Measurements from ENCODE around the gene L3MBTL4. TPM values are rescaled to one million over a fixed set of nuclear protein-coding genes. Genes with fewer than 3 reads are reported as not detected.

The L3MBTL4 gene
- total and polyA plus RNA-seq, 7 experiments from 2014 or later: 0.05 to 7.6 (median 0.49) TPM

GRCh38 chr18:6333981-6334380 lies 80.7 kb downstream of the L3MBTL4 start:
- ChIA-PET CTCF (no interaction called here), POLR2A (no interaction called here)
- H3K27ac ChIP-seq (ENCODE audit: low read depth, low read length): no peak overlapping the region
- H3K4me1 Mint-ChIP-seq: no peaks in the 10 kb centered on the region
- peaks cover 0 to 31% (median 4%) of the 10 kb centered on the region in 11 donors for H3K9me3 Mint-ChIP-seq
- no peak overlapping the region for H3K4me3 ChIP-seq (ENCODE audit: low read length)
- ATAC-seq: no peak
- H3K36me3 ChIP-seq (ENCODE audit: control insufficient read depth in 2 of 3, insufficient read depth in 3 of 3, low read length in 3 of 3): no peaks in the 10 kb centered on the region
- H3K27me3 ChIP-seq (ENCODE audit: control insufficient read depth in 2 of 2, insufficient read depth in 2 of 2, low read length in 2 of 2): peaks cover 0 to 4% of the 10 kb centered on the region in 2 donors
- no peaks in the 10 kb centered on the region for H3K4me1 ChIP-seq (ENCODE audit: control insufficient read depth in 2 of 2, insufficient read depth in 2 of 2, low read length in 2 of 2)
- no peaks in the 10 kb centered on the region for H3K9me3 ChIP-seq (ENCODE audit: control insufficient read depth in 2 of 3, low read length in 3 of 3)
- DNase-seq: no peak
- H3K27ac Mint-ChIP-seq: no peak overlapping the region
- no peaks in the 10 kb centered on the region for H3K27me3 Mint-ChIP-seq
- intact Hi-C loops (cut with micrococcal nuclease): no loop called here
- H3K4me3 Mint-ChIP-seq: no peak overlapping the region
- no peaks in the 10 kb centered on the region for H3K36me3 Mint-ChIP-seq

GRCh38 chr18:6331872-6332271 lies 82.8 kb downstream of the L3MBTL4 start:
- H3K27ac Mint-ChIP-seq: no peak overlapping the region
- H3K36me3 Mint-ChIP-seq: no peaks in the 10 kb centered on the region
- POLR2A ChIA-PET: no interaction called here
- H3K4me1 Mint-ChIP-seq: no peaks in the 10 kb centered on the region
- H3K27me3 Mint-ChIP-seq: no peaks in the 10 kb centered on the region
- Histone ChIP-seq H3K4me3 (ENCODE audit: low read length) (no peak overlapping the region), H3K27me3 (ENCODE audit: control insufficient read depth in 2 of 2, insufficient read depth in 2 of 2, low read length in 2 of 2) (no peaks in the 10 kb centered on the region), H3K9me3 (ENCODE audit: control insufficient read depth in 2 of 3, low read length in 3 of 3) (no peaks in the 10 kb centered on the region), H3K36me3 (ENCODE audit: control insufficient read depth in 2 of 3, insufficient read depth in 3 of 3, low read length in 3 of 3) (no peaks in the 10 kb centered on the region), H3K27ac (ENCODE audit: low read depth, low read length) (no peak overlapping the region), H3K4me1 (ENCODE audit: control insufficient read depth in 2 of 2, insufficient read depth in 2 of 2, low read length in 2 of 2) (no peaks in the 10 kb centered on the region)
- intact Hi-C loops (cut with micrococcal nuclease): no loop called here
- H3K4me3 Mint-ChIP-seq: no peak overlapping the region
- ATAC-seq: no peak
- CTCF ChIA-PET: no interaction called here
- H3K9me3 Mint-ChIP-seq: peaks cover 0 to 17% (median 1%) of the 10 kb centered on the region in 11 donors
- DNase-seq: no peak

- no peak for ATAC-seq
- POLR2A ChIA-PET: no interaction called here
Observed at GRCh38 chr18:6330786-6331185, 83.9 kb downstream of the L3MBTL4 start.

DNA sequence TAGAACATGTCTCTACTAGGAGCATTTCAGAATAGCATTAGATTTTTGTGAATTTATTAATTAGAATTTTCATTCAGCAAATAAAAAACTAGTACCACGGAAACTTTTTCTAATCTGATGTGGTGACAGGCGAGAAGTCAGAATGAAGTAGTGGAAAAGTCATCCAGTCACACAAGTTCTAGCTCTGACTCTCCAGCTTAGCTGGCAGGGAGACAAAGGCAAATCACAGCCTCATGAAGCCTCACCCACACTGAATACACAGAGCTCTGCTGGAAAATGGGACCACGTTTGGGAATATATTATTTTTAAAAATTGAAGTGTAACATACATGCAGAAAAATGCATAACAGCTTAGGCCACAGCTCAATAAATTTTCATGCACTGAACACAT lies 86.1 kb downstream of the L3MBTL4 start:
- Histone ChIP-seq H3K9me3 (ENCODE audit: control insufficient read depth in 2 of 3, low read length in 3 of 3) (peaks cover 0 to 6% (median 0%) of the 10 kb centered on the region in 3 experiments), H3K4me1 (ENCODE audit: control insufficient read depth in 2 of 2, insufficient read depth in 2 of 2, low read length in 2 of 2) (no peaks in the 10 kb centered on the region), H3K27me3 (ENCODE audit: control insufficient read depth in 2 of 2, insufficient read depth in 2 of 2, low read length in 2 of 2) (no peaks in the 10 kb centered on the region), H3K36me3 (ENCODE audit: control insufficient read depth in 2 of 3, insufficient read depth in 3 of 3, low read length in 3 of 3) (no peaks in the 10 kb centered on the region), H3K4me3 (ENCODE audit: low read length) (no peak overlapping the region), H3K27ac (ENCODE audit: low read depth, low read length) (no peak overlapping the region)
- POLR2A ChIA-PET: no interaction called here
- Mint-ChIP-seq H3K27ac (no peak overlapping the region), H3K36me3 (peaks cover 0 to under 1% (median 0%) of the 10 kb centered on the region in 5 donors), H3K4me1 (no peaks in the 10 kb centered on the region), H3K9me3 (peaks cover 0 to 17% (median 3%) of the 10 kb centered on the region in 11 donors), H3K27me3 (no peaks in the 10 kb centered on the region), H3K4me3 (no peak overlapping the region)
- DNase-seq (no peak), ATAC-seq (no peak)
- CTCF ChIA-PET: no interaction called here
- intact Hi-C loops (cut with micrococcal nuclease): no loop called here

More at GRCh38 chr18:6330786-6331185, 83.9 kb downstream of the L3MBTL4 start:
- H3K4me3 Mint-ChIP-seq: no peak overlapping the region
- peaks cover 0 to 11% (median 3%) of the 10 kb centered on the region in 11 donors for H3K9me3 Mint-ChIP-seq
- CTCF ChIA-PET: no interaction called here
- no peaks in the 10 kb centered on the region for H3K4me1 Mint-ChIP-seq
- intact Hi-C loops (cut with micrococcal nuclease): no loop called here
- no peaks in the 10 kb centered on the region for H3K27me3 ChIP-seq (ENCODE audit: control insufficient read depth in 2 of 2, insufficient read depth in 2 of 2, low read length in 2 of 2)
- H3K36me3 Mint-ChIP-seq: no peaks in the 10 kb centered on the region
- no peaks in the 10 kb centered on the region for H3K36me3 ChIP-seq (ENCODE audit: control insufficient read depth in 2 of 3, insufficient read depth in 3 of 3, low read length in 3 of 3)
- H3K27ac Mint-ChIP-seq: no peak overlapping the region
- no peak overlapping the region for H3K27ac ChIP-seq (ENCODE audit: low read depth, low read length)
- DNase-seq: no peak
- no peaks in the 10 kb centered on the region for H3K4me1 ChIP-seq (ENCODE audit: control insufficient read depth in 2 of 2, insufficient read depth in 2 of 2, low read length in 2 of 2)
- H3K9me3 ChIP-seq (ENCODE audit: control insufficient read depth in 2 of 3, low read length in 3 of 3): no peaks in the 10 kb centered on the region
- H3K27me3 Mint-ChIP-seq: no peaks in the 10 kb centered on the region
- no peak overlapping the region for H3K4me3 ChIP-seq (ENCODE audit: low read length)

- Histone ChIP-seq H3K4me1 (ENCODE audit: control insufficient read depth in 2 of 2, insufficient read depth in 2 of 2, low read length in 2 of 2) (no peaks in the 10 kb centered on the region), H3K27ac (ENCODE audit: low read depth, low read length) (no peak overlapping the region), H3K4me3 (ENCODE audit: low read length) (no peak overlapping the region), H3K27me3 (ENCODE audit: control insufficient read depth in 2 of 2, insufficient read depth in 2 of 2, low read length in 2 of 2) (no peaks in the 10 kb centered on the region), H3K36me3 (ENCODE audit: control insufficient read depth in 2 of 3, insufficient read depth in 3 of 3, low read length in 3 of 3) (no peaks in the 10 kb centered on the region), H3K9me3 (ENCODE audit: control insufficient read depth in 2 of 3, low read length in 3 of 3) (peaks cover 0 to 11% (median 0%) of the 10 kb centered on the region in 3 experiments)
- DNase-seq (no peak), ATAC-seq (no peak)
- intact Hi-C loops (cut with micrococcal nuclease): no loop called here
- ChIA-PET POLR2A (no interaction called here), CTCF (no interaction called here)
- peaks cover 2 to 23% (median 6%) of the 10 kb centered on the region in 11 donors for H3K9me3 Mint-ChIP-seq
- H3K27ac Mint-ChIP-seq: no peak overlapping the region
- no peaks in the 10 kb centered on the region for H3K4me1 Mint-ChIP-seq
- peaks cover 0 to 6% (median 0%) of the 10 kb centered on the region in 5 donors for H3K36me3 Mint-ChIP-seq
- no peak overlapping the region for H3K4me3 Mint-ChIP-seq
- H3K27me3 Mint-ChIP-seq: no peaks in the 10 kb centered on the region
Observed at GRCh38 chr18:6327895-6328620, 86.7 kb downstream of the L3MBTL4 start.

- CTCF ChIA-PET: no interaction called here
- no peak overlapping the region for H3K27ac ChIP-seq (ENCODE audit: low read depth, low read length)
- no peak for ATAC-seq
- no peaks in the 10 kb centered on the region for H3K27me3 Mint-ChIP-seq
- H3K9me3 ChIP-seq (ENCODE audit: control insufficient read depth in 2 of 3, low read length in 3 of 3): peaks cover 0 to 13% (median 0%) of the 10 kb centered on the region in 3 experiments
- peaks cover 3 to 27% (median 11%) of the 10 kb centered on the region in 11 donors for H3K9me3 Mint-ChIP-seq
- no peaks in the 10 kb centered on the region for H3K4me1 Mint-ChIP-seq
- no peak overlapping the region for H3K27ac Mint-ChIP-seq
- H3K4me3 Mint-ChIP-seq: no peak overlapping the region
- intact Hi-C loops (cut with micrococcal nuclease): no loop called here
- no peaks in the 10 kb centered on the region for H3K36me3 ChIP-seq (ENCODE audit: control insufficient read depth in 2 of 3, insufficient read depth in 3 of 3, low read length in 3 of 3)
- no peaks in the 10 kb centered on the region for H3K27me3 ChIP-seq (ENCODE audit: control insufficient read depth in 2 of 2, insufficient read depth in 2 of 2, low read length in 2 of 2)
- no peaks in the 10 kb centered on the region for H3K4me1 ChIP-seq (ENCODE audit: control insufficient read depth in 2 of 2, insufficient read depth in 2 of 2, low read length in 2 of 2)
- H3K4me3 ChIP-seq (ENCODE audit: low read length): no peak overlapping the region
- H3K36me3 Mint-ChIP-seq: peaks cover 0 to 8% (median 0%) of the 10 kb centered on the region in 5 donors
- DNase-seq: no peak
- POLR2A ChIA-PET: no interaction called here
Observed at GRCh38 chr18:6327485-6327884, 87.2 kb downstream of the L3MBTL4 start.

DNA sequence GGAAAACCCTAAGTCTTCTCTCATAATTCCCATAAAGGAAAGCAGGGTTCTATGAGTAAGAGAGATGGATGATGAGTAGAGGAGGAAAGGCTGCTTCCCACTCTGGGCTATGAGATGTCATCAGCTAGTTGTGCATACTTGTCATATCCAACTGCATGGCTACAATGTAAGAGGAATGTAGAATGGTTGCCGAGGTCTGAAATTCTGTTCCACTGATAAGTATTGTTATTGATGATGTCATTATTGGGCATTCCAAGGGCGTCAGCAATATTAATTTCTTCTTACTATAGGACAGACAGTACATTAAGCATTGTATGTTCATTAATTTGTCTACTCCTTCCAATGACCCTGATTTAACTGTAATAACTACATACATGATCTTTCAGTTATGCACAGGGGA lies 88.1 kb downstream of the L3MBTL4 start:
- Mint-ChIP-seq H3K27ac (no peak overlapping the region), H3K27me3 (no peaks in the 10 kb centered on the region), H3K4me1 (no peaks in the 10 kb centered on the region), H3K36me3 (peaks cover 0 to 8% (median 0%) of the 10 kb centered on the region in 5 donors), H3K4me3 (no peak overlapping the region), H3K9me3 (peaks cover 4 to 31% (median 12%) of the 10 kb centered on the region in 11 donors)
- intact Hi-C loops (cut with micrococcal nuclease): no loop called here
- H3K27me3 ChIP-seq (ENCODE audit: control insufficient read depth in 2 of 2, insufficient read depth in 2 of 2, low read length in 2 of 2): no peaks in the 10 kb centered on the region
- H3K36me3 ChIP-seq (ENCODE audit: control insufficient read depth in 2 of 3, insufficient read depth in 3 of 3, low read length in 3 of 3): no peaks in the 10 kb centered on the region
- H3K27ac ChIP-seq (ENCODE audit: low read depth, low read length): no peak overlapping the region
- no peak overlapping the region for H3K4me3 ChIP-seq (ENCODE audit: low read length)
- ATAC-seq: no peak
- POLR2A ChIA-PET: no interaction called here
- CTCF ChIA-PET: no interaction called here
- no peaks in the 10 kb centered on the region for H3K4me1 ChIP-seq (ENCODE audit: control insufficient read depth in 2 of 2, insufficient read depth in 2 of 2, low read length in 2 of 2)
- H3K9me3 ChIP-seq (ENCODE audit: control insufficient read depth in 2 of 3, low read length in 3 of 3): peaks cover 0 to 18% (median 0%) of the 10 kb centered on the region in 3 experiments
- no peak for DNase-seq

Data from naive thymus-derived CD4-positive, alpha-beta T cell (primary cell).